A673 (cell line): Measurements from ENCODE around the gene RAE1. TPM values are rescaled to one million over a fixed set of nuclear protein-coding genes. Genes with fewer than 3 reads are reported as not detected.

Experiments used
- BruUV-seq: library from RNA; stranded (reverse); fragments of 400-500 nt; replicated peaks from 2 replicates; lab custom pipeline; 2021; lab: Mats Ljungman, UMichigan
- CTCF ChIA-PET: fragments of 300-600 bp; sonication (Branson Sonifier 250); formaldehyde crosslinking; loops from one replicate; lab custom pipeline; 2022; ENCODE audit warnings: antibody characterized with exemption; lab: Charles Lee
- POLR2A ChIA-PET: fragments of 300-600 bp; sonication (Branson Sonifier 250); formaldehyde crosslinking; loops from one replicate; lab custom pipeline; 2022; ENCODE audit warnings: antibody characterized with exemption; ENCODE audit not compliant: low non-redundant PET; lab: Charles Lee
- DNase-seq: peaks from one replicate; pipeline ENCODE4 v3.0.0-alpha.2; 2015; ENCODE audit warnings: low spot score
- H3K27ac ChIP-seq: fragments of 200-600 bp; sonication (generic); 2 replicates; pipeline ENCODE4 v1.5.1; 2016; ENCODE audit warnings: mixed run types, low read depth, mild to moderate bottlenecking, mixed read lengths, antibody characterized with exemption, low read length; ENCODE audit not compliant: poor library complexity, severe bottlenecking
- H3K27me3 ChIP-seq: fragments of 200-600 bp; sonication (generic); replicated peaks from 2 replicates; pipeline ENCODE4 v1.6.1; 2017; ENCODE audit warnings: mixed run types, low read depth, mild to moderate bottlenecking, mixed read lengths, antibody characterized with exemption, low read length; ENCODE audit not compliant: insufficient read depth, poor library complexity
- H3K36me3 ChIP-seq: fragments of 200-600 bp; sonication (generic); 2 replicates; pipeline ENCODE4 v1.6.1; 2016; ENCODE audit warnings: mixed run types, mild to moderate bottlenecking, mixed read lengths, antibody characterized with exemption, low read length; ENCODE audit not compliant: insufficient read depth, poor library complexity, severe bottlenecking
- H3K4me1 ChIP-seq: fragments of 200-600 bp; sonication (generic); 2 replicates; pipeline ENCODE4 v1.6.1; 2017; ENCODE audit warnings: mixed run types, mild to moderate bottlenecking, mixed read lengths, antibody characterized with exemption, low read length; ENCODE audit not compliant: insufficient read depth, poor library complexity, severe bottlenecking
- H3K4me3 ChIP-seq: fragments of 200-600 bp; sonication (generic); 2 replicates; pipeline ENCODE4 v1.5.1; 2016; ENCODE audit warnings: low read depth, mixed run types, mild to moderate bottlenecking, mixed read lengths, low read length; ENCODE audit not compliant: poor library complexity, severe bottlenecking
- H3K9me3 ChIP-seq: fragments of 200-600 bp; sonication (generic); 2 replicates; pipeline ENCODE4 v1.6.1; 2016; ENCODE audit warnings: mixed run types, low read depth, mild to moderate bottlenecking, mixed read lengths, antibody characterized with exemption, low read length; ENCODE audit not compliant: poor library complexity, severe bottlenecking
- CTCF ChIP-seq: fragments of 300-800, 200-600 bp; sonication (generic); conservative IDR thresholded peaks from 2 replicates; pipeline ENCODE4 v1.5.1; 2017; ENCODE audit warnings: low read depth, mild to moderate bottlenecking, antibody characterized with exemption, low read length, moderate library complexity, mixed read lengths
- EZH2 ChIP-seq: fragments of 200-600 bp; sonication (generic); IDR thresholded peaks from 2 replicates; pipeline ENCODE4 v1.6.1; 2017; ENCODE audit warnings: borderline replicate concordance, low read depth, mild to moderate bottlenecking, mixed read lengths, antibody characterized with exemption, low read length; ENCODE audit not compliant: poor library complexity, severe bottlenecking
- intact Hi-C: fragments of 100-400 bp; cut with micrococcal nuclease; formaldehyde crosslinking; loops from one replicate; pipeline ENCODE4 v1.10.0; 2022; ENCODE audit not compliant: unreplicated experiment
- total RNA-seq: library from RNA; stranded (reverse); gene quantifications from 2 replicates; pipeline ENCODE4 v1.2.3, GENCODE V29; 2021

RAE1 gene
- total RNA-seq, 1 experiment from 2014 or later = 70.9 TPM

GRCh38 chr20:57389695-57390603, 38.9 kb downstream of the RAE1 start:
- TF ChIP-seq EZH2 (no peak), CTCF (no peak)
- Histone ChIP-seq H3K27ac (peak overlapping the region; percentile 50), H3K4me3 (peak overlapping the region; percentile 23), H3K36me3 (peaks cover 14% of the 10 kb centered on the region), H3K4me1 (peaks cover 18% of the 10 kb centered on the region), H3K27me3 (no peaks in the 10 kb centered on the region), H3K9me3 (no peaks in the 10 kb centered on the region)
- no peak for DNase-seq
- ChIA-PET POLR2A (no interaction called here), CTCF (no interaction called here)
- intact Hi-C loops = no loop called here
- BruUV-seq = no TSS peak

GRCh38 chr20:57390604-57391438, 39.8 kb downstream of the RAE1 start, which contains the start of gene RBM38:
Gene RBM38, plus strand, starts transcription at chr20:57391396. Its CDS starts 186 bp downstream, at chr20:57391582.
- H3K4me1 ChIP-seq = peaks cover 18% of the 10 kb centered on the region
- intact Hi-C loops = no loop called here

More at GRCh38 chr20:57390604-57391438, 39.8 kb downstream of the RAE1 start, which contains the start of gene RBM38:
- Histone ChIP-seq H3K27me3 (no peaks in the 10 kb centered on the region), H3K9me3 (no peaks in the 10 kb centered on the region), H3K27ac (peak within 1 kb of the TSS; percentile 63), H3K4me3 (peak within 1 kb of the TSS; percentile 72), H3K36me3 (peaks cover 23% of the 10 kb centered on the region)
- TF ChIP-seq EZH2 = no peak
- no peak for TF ChIP-seq CTCF
- BruUV-seq = no TSS peak
- ChIA-PET CTCF (no interaction called here), POLR2A (no interaction called here)
- peak; percentile 83 for DNase-seq
